ENCODE results near the gene ARHGEF4.

The ARHGEF4 gene

DNA sequence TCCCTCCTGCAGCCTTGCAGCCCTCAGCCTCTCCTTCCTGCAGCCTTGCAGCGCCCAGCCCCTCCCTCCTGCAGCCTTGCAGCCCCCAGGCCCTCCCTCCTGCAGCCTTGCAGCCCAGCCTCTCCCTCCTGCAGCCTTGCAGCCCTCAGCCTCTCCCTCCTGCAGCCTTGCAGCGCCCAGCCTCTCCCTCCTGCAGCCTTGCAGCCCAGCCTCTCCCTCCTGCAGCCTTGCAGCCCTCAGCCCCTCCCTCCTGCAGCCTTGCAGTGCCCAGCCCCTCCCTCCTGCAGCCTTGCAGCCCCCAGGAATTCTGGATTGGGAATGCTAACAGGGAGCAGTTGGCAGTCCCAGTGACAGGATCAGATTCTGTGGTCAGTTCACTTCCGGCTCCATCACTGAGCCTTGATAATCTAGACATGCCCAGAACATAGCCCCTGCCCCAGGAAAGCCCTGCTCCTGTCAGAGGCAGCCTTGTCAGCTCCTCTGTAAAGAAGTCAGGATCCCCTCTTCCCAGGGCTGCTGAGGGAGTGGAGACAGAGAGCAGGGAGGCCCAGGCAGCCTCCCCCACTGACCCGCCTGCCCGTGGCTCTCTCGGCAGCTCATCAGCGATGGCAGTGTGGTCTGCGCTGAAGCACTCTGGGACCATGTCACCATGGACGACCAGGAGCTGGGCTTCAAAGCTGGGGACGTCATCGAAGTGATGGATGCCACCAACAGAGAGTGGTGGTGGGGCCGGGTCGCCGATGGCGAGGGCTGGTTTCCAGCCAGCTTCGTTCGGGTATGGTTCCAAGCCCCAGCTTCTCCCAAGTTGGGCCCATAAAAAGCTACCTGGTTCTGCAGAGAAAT lies 201.8 kb downstream of the ARHGEF4 start:
- no peak for DNase-seq (ENCODE audit: low spot score)

GRCh38 chr2:131039101-131039440 lies 202.4 kb downstream of the ARHGEF4 start:
- no peak for DNase-seq (ENCODE audit: low spot score)

- peak; percentile 78 for DNase-seq (ENCODE audit: low spot score)
Measured at GRCh38 chr2:131039535-131039907, 202.8 kb downstream of the ARHGEF4 start.

DNA sequence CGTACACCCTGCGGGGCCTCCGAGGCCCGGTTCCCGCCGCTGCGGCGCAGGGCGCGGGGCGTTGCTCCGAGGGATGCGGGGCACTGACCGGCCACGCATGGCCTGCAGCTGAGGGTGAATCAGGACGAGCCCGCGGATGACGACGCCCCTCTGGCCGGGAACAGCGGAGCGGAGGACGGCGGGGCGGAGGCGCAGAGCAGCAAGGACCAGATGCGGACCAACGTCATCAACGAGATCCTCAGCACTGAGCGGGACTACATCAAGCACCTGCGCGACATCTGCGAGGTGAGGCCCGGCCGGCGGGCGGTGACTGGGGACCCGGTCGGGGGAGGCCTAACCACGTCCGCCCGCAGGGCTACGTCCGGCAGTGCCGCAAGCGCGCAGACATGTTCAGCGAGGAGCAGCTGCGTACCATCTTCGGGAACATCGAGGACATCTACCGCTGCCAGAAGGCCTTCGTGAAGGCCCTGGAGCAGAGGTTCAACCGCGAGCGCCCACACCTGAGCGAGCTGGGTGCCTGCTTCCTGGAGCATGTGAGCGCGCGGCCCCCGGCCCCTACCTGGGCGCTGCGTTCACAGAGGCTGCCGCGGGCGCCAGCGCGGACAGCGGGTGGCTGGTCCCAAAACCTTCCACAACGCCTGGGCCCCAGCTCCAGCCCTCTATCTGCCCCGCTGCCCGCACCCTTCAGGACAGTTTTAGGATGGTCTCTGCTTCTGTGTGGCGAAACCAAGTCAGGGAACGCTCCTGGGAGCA lies 203.4 kb downstream of the ARHGEF4 start:
- no peak for DNase-seq (ENCODE audit: low spot score)

GRCh38 chr2:131040661-131041401 lies 204.1 kb downstream of the ARHGEF4 start:
- DNase-seq (ENCODE audit: low spot score) = no peak

DNA sequence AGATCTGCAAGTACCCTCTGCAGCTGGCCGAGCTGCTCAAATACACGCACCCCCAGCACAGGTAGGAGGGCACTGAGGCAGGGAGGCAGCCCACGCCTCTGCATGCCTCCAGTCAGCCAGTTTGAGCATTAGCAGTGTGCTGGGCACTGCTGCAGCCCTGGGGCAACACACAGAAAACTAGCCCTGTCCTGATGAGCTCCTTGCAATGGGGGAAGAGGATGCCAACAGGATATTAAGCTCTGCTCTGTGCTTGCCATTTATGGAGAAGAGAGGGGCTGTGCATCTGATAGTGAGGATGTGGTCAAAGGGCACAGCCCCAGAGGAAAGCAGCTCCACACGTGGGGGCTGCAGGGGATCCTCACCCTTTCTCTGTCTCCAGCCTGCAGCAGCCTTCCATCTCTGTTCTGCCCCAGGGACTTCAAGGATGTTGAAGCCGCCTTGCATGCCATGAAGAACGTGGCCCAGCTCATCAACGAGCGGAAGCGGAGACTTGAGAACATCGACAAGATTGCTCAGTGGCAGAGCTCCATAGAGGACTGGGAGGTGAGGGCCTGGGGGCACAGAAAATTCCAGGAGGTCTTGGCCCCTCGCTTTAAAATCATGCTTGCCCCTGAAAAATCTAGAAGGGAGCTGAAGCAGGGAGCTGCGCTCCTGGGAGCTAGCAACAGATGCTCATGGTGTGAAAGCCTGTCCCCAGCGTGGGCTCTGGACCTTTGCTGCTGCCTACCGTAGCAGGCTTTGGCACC lies 204.9 kb downstream of the ARHGEF4 start:
- DNase-seq (ENCODE audit: low spot score) = no peak

DNA sequence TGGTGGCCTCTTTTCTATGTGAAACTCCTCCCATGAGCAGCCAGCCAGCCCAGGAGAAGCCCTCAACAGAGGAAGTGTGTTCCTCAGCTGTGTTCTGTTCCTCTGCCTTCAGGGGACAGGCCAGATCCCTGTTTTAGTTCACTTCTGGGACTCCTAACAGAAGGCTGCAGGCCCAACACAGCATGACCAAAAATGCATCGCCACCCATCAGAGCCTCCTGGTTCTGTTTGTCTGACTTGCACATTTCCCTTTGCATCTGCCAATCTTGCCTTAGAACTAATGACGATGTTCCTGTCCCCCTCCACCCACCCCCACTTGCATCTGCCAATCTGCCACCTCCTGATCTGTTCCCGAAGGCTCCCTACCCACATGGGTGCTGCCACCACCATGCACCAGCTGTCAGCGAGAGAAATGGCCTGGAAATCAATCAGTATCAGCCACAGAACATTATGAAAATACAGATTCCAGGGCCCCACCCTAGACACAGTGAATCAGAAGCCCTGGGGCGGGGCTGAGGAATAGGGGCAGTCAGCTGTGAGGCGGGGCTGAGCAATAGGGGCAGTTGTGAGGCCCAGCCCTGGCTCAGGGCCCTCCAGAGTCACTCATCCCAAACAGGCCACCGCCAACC lies 205.5 kb downstream of the ARHGEF4 start:
- DNase-seq (ENCODE audit: low spot score) = no peak

GRCh38 chr2:131043199-131044074 lies 206.7 kb downstream of the ARHGEF4 start:
- DNase-seq (ENCODE audit: low spot score) = no peak

DNA sequence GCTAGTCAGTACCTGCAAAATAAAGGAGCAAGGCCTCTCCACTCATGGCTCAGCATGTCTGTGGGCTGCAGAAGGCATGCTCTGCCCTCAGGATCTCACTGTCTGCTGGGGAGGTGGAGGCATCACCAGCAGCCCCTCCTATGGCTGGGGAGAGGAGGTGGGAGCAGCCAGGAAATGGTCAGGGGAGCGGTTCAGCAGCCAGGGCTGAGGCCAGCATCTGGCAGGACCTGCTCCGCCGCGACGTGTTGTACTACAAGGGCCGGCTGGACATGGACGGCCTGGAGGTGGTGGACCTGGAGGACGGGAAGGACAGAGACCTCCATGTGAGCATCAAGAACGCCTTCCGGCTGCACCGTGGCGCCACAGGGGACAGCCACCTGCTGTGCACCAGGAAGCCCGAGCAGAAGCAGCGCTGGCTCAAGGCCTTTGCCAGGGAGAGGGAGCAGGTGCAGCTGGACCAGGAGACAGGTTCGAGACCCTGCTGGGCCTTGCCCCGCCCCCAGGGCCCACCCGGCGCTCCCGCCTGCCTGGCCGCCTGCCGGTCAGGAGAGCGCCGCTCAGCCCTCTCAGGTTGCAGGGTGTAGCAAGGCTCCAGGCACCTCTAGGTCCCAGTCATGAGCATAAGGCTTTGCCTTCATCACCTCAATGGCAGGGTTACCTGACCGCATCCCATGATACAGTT lies 207.5 kb downstream of the ARHGEF4 start:
- DNase-seq (ENCODE audit: low spot score) = no peak

DNA sequence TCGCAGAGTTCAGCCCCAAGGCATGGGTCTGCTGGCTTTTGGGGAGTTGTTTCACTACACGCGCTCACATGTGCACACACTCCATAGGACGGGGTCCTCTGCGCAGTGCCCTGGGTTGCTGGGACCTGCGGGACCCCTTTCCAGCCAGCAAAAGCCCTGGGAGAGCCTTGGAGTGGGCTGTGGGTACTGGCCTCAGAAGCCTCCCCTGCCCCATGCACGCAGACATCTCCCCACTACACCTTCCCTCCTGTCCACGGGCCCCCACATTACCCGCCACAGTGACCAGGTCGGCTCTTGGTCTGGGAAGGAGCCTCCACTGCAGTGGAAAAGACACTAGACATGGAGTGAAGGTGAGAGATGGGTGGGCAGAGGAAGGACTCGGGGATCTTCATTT lies 208.0 kb downstream of the ARHGEF4 start:
- DNase-seq (ENCODE audit: low spot score) = no peak

GRCh38 chr2:131045286-131046027 lies 208.7 kb downstream of the ARHGEF4 start:
- DNase-seq (ENCODE audit: low spot score) = no peak

- DNase-seq (ENCODE audit: low spot score) = no peak
Measured at GRCh38 chr2:131046028-131046917, 209.6 kb downstream of the ARHGEF4 start.

DNA sequence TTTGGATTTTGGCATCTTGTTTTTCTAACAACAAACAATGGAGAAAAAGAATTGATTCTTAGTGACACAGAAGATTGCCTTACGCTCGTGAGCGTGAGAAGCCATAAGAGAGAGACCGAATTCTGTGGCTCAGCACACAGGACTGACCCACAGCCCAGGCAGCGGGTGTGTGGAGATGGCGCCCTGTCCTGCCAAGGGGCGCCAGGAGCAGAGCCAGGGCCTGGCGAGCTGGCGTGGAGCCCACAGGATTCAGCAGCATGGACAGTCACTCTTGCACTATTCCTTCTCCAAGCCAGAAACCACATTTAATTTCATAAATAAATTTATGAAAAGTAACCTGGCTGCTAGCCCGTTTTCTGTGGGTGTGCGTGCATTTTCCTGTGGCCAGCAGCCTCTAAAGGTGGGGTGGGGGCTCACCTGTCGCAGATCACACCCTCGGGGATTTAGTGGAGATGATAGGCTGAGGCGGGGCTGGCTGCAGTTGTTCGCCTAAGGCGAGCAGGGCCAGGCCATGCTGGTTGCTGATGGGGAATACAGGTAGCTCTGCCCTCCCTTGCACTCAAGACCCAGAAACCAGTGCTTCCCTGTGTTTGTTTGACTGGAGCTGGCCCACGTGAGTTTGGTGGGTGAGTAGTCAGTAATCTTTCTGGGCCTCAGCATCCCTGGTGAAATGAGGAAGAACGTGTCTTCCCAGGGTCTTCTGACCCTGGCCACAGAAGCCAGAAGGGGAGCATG lies 210.4 kb downstream of the ARHGEF4 start:
- DNase-seq (ENCODE audit: low spot score) = no peak

DNA sequence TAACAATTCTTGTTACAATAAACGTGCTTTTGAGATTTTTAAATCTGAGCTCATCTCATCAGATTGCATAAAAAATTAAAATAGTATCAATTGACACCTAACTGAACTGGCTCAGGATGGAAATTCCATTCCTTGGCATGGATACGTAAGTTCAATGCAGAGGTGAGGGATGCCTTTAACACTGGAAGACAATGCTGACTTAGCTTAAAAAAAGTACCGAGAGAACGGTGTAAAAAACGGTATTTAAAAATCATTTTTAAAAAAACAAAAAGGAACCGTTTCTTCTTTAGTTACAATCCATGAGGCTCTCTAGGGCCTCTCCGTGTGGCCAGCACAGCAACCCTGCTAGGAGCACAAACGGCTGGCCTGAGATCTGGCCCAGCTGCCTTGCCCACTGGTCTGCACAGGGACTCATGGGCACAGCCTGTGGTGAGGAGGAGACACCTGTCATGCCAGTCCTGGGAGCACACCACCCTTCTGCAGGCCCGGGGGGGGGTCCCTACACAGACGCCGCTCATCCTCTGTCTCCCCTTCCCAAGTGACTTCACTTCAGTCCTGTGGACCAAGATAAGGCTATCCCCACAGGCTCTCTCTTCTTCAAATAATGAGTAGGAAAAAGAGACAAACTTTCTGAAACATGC lies 211.3 kb downstream of the ARHGEF4 start:
- no peak for DNase-seq (ENCODE audit: low spot score)

- no peak for DNase-seq (ENCODE audit: low spot score)
Measured at GRCh38 chr2:131048641-131049040, 211.9 kb downstream of the ARHGEF4 start.

- DNase-seq (ENCODE audit: low spot score) = no peak
Measured at GRCh38 chr2:131049150-131049718, 212.5 kb downstream of the ARHGEF4 start.

- peak; percentile 79 for DNase-seq (ENCODE audit: low spot score)
Measured at GRCh38 chr2:131050896-131051295, 214.2 kb downstream of the ARHGEF4 start.

All from pons (tissue), 1 donor.